Activated CD8-positive, alpha-beta memory T cell treated with anti-CD3 and anti-CD28 coated beads, Interleukin-2, amount 50 U/mL, for 4 hours (primary cell): ENCODE results near the gene NSF.
"Not testable (repeated sequence)": the region's sequence is repeated elsewhere in the genome, so short reads cannot be mapped to it uniquely, and the experiment has no call there.

ENCODE experiments used
- DNase-seq: peaks from one replicate; pipeline ENCODE4 v3.0.0-alpha.2; 2020

The NSF gene

GRCh38 chr17:46590157-46591146 lies at the start of gene NSF:
Gene NSF, plus strand, starts transcription at chr17:46590669. Its CDS starts 107 bp downstream, at chr17:46590776.
- DNase-seq: not testable (repeated sequence)

- not testable (repeated sequence) for DNase-seq
Observed at GRCh38 chr17:46548607-46549006, 41.9 kb upstream of the NSF start.

GRCh38 chr17:46559155-46559554 lies 31.3 kb upstream of the NSF start:
- not testable (repeated sequence) for DNase-seq

GRCh38 chr17:46560048-46560447 lies 30.4 kb upstream of the NSF start:
- not testable (repeated sequence) for DNase-seq

GRCh38 chr17:46566284-46566683 lies 24.2 kb upstream of the NSF start:
- not testable (repeated sequence) for DNase-seq

GRCh38 chr17:46566980-46567379 lies 23.5 kb upstream of the NSF start:
- DNase-seq: not testable (repeated sequence)

GRCh38 chr17:46571796-46572195 lies 18.7 kb upstream of the NSF start:
- not testable (repeated sequence) for DNase-seq

GRCh38 chr17:46579083-46580075 lies 11.1 kb upstream of the NSF start, which contains the start of gene ARL17A:
Gene ARL17A, minus strand, starts transcription at chr17:46579691. Its CDS starts 3,369 bp downstream, at chr17:46576322.
- peak; percentile 61 for DNase-seq

- DNase-seq: not testable (repeated sequence)
Observed at GRCh38 chr17:46580082-46580481, 10.4 kb upstream of the NSF start.

GRCh38 chr17:46585444-46585843 lies 5.0 kb upstream of the NSF start:
- DNase-seq: not testable (repeated sequence)

- DNase-seq: not testable (repeated sequence)
Observed at GRCh38 chr17:46591332-46591731, 863 bp downstream of the NSF start.

GRCh38 chr17:46598344-46598931 lies 8.0 kb downstream of the NSF start:
- not testable (repeated sequence) for DNase-seq

- DNase-seq: not testable (repeated sequence)
Observed at GRCh38 chr17:46600767-46601166, 10.3 kb downstream of the NSF start.

GRCh38 chr17:46603125-46603524 lies 12.7 kb downstream of the NSF start:
- DNase-seq: not testable (repeated sequence)

- DNase-seq: not testable (repeated sequence)
Observed at GRCh38 chr17:46611304-46611703, 20.8 kb downstream of the NSF start.

GRCh38 chr17:46613876-46614275 lies 23.4 kb downstream of the NSF start:
- DNase-seq: not testable (repeated sequence)

GRCh38 chr17:46617121-46617520 lies 26.7 kb downstream of the NSF start:
- DNase-seq: not testable (repeated sequence)

GRCh38 chr17:46618975-46619374 lies 28.5 kb downstream of the NSF start:
- DNase-seq: not testable (repeated sequence)

- DNase-seq: not testable (repeated sequence)
Observed at GRCh38 chr17:46623790-46624189, 33.3 kb downstream of the NSF start.

GRCh38 chr17:46624726-46625125 lies 34.3 kb downstream of the NSF start:
- DNase-seq: not testable (repeated sequence)

GRCh38 chr17:46627452-46627851 lies 37.0 kb downstream of the NSF start:
- DNase-seq: not testable (repeated sequence)

- not testable (repeated sequence) for DNase-seq
Observed at GRCh38 chr17:46628753-46629436, 38.4 kb downstream of the NSF start.
